H1 (cell line): ENCODE data around the gene GNAI2. TPM values are rescaled to one million over a fixed set of nuclear protein-coding genes. Genes with fewer than 3 reads are reported as not detected.
"Not testable (repeated sequence)": the region's sequence is repeated elsewhere in the genome, so short reads cannot be mapped to it uniquely, and the experiment has no call there.

Experiments
- CTCF ChIA-PET: fragments of 300-600 bp; sonication (Branson Sonifier 250); formaldehyde crosslinking; loops from one replicate; lab custom pipeline; 2021; ENCODE audit not compliant: partially characterized antibody; lab: Charles Lee
- POLR2A ChIA-PET: fragments of 300-600 bp; sonication (Branson Sonifier 250); formaldehyde crosslinking; loops from one replicate; lab custom pipeline; 2021; ENCODE audit warnings: inconsistent platforms; ENCODE audit not compliant: partially characterized antibody; lab: Charles Lee
- DNase-seq, 2 experiments: peaks; one replicate each; pipeline versions ENCODE4 v3.0.0 to v3.0.0-alpha.2; 2010 to 2022; ENCODE audit warnings: low spot score in 2 of 2, low read depth in 1 of 2, mixed read lengths in 1 of 2
- FAIRE-seq: peaks from 2 replicates; lab custom pipeline; 2011; peaks lifted over from hg19 to GRCh38; lab: Jason Lieb, UNC
- H2AFZ ChIP-seq: 2 replicates; pipeline ENCODE4 v1.8.1; 2012; ENCODE audit warnings: low read length, inconsistent platforms
- H2AK5ac ChIP-seq: 2 replicates; pipeline ENCODE4 v1.6.1; 2013; ENCODE audit warnings: low read depth, low read length
- H2BK120ac ChIP-seq: replicated peaks from 2 replicates; pipeline ENCODE3; 2013; ENCODE audit warnings: low read depth, low read length, inconsistent platforms
- H2BK12ac ChIP-seq: 2 replicates; pipeline ENCODE4 v1.6.1; 2013; ENCODE audit warnings: low read depth, low read length
- H2BK15ac ChIP-seq: 2 replicates; pipeline ENCODE4 v1.6.1; 2013; ENCODE audit warnings: low read length
- H2BK20ac ChIP-seq: 2 replicates; pipeline ENCODE4 v1.6.1; 2013; ENCODE audit warnings: low read length
- H2BK5ac ChIP-seq: 2 replicates; pipeline ENCODE4 v1.6.1; 2013; ENCODE audit warnings: low read depth, low read length
- H3K14ac ChIP-seq: 2 replicates; pipeline ENCODE4 v1.6.1; 2013; ENCODE audit warnings: inconsistent platforms; ENCODE audit not compliant: insufficient read length
- H3K18ac ChIP-seq: 2 replicates; pipeline ENCODE4 v1.6.1; 2013; ENCODE audit warnings: low read length; ENCODE audit errors: extremely low read depth
- H3K23ac ChIP-seq: 2 replicates; pipeline ENCODE4 v1.6.1; 2013; ENCODE audit warnings: inconsistent platforms; ENCODE audit not compliant: insufficient read length
- H3K23me2 ChIP-seq: 2 replicates; pipeline ENCODE4 v1.6.1; 2013; ENCODE audit warnings: low read depth, low read length
- H3K27ac ChIP-seq: 2 replicates; pipeline ENCODE4 v1.6.1; 2011; ENCODE audit warnings: low read depth, low read length, inconsistent platforms
- H3K27me3 ChIP-seq, 4 experiments: replicated peaks in 1 of 4; 1 replicate in 1 of 4; 2 replicates in 3 of 4; pipeline versions ENCODE4 v1.6.1 to v1.8.1; 2011 to 2013; ENCODE audit warnings: low read length in 3 of 4, mild to moderate bottlenecking in 3 of 4, inconsistent platforms in 2 of 4, mixed read lengths in 2 of 4, moderate library complexity in 1 of 4; ENCODE audit not compliant: control insufficient read depth in 3 of 4, insufficient read depth in 3 of 4; ENCODE audit errors: extremely low read depth in 1 of 4
- H3K36me3 ChIP-seq, 4 experiments: 2 replicates each; pipeline versions ENCODE4 v1.6.1 to v1.8.1; 2011 to 2013; ENCODE audit warnings: mild to moderate bottlenecking in 4 of 4, low read length in 3 of 4, moderate library complexity in 2 of 4, control low read depth in 1 of 4, inconsistent platforms in 1 of 4; ENCODE audit not compliant: insufficient read depth in 4 of 4, control insufficient read depth in 2 of 4
- H3K4ac ChIP-seq: replicated peaks from 2 replicates; pipeline ENCODE3; 2013; ENCODE audit warnings: low read length, low read depth, mixed read lengths, inconsistent platforms; ENCODE audit not compliant: insufficient read length
- H3K4me1 ChIP-seq, 4 experiments: replicated peaks in 1 of 4; 1 replicate in 1 of 4; 2 replicates in 3 of 4; pipeline versions ENCODE4 v1.6.1 to v1.8.1; 2011 to 2013; ENCODE audit warnings: low read length in 3 of 4, inconsistent platforms in 2 of 4, mixed read lengths in 1 of 4; ENCODE audit not compliant: insufficient read depth in 4 of 4, control insufficient read depth in 3 of 4
- H3K4me2 ChIP-seq, 2 experiments: 2 replicates each; pipeline versions ENCODE4 v1.6.1 to v1.8.1; 2011 to 2013; ENCODE audit warnings: low read depth in 2 of 2, low read length in 2 of 2, control low read depth in 1 of 2, inconsistent platforms in 1 of 2, mild to moderate bottlenecking in 1 of 2; ENCODE audit not compliant: insufficient read depth in 1 of 2
- H3K4me3 ChIP-seq, 4 experiments: fragments of 200-600, 300-600 bp in 1 of 4; sonication (generic), shearing (Covaris generic), sonication (Bioruptor Twin) in 1 of 4; 2 replicates each; pipeline versions ENCODE4 v1.5.1 to v1.8.1; 2011 to 2016; ENCODE audit warnings: low read length in 4 of 4, low read depth in 3 of 4, control low read depth in 2 of 4, inconsistent platforms in 2 of 4, mild to moderate bottlenecking in 2 of 4, mixed read lengths in 1 of 4, moderate library complexity in 1 of 4; ENCODE audit not compliant: insufficient read depth in 2 of 4; ENCODE audit errors: extremely low read depth in 1 of 4
- H3K56ac ChIP-seq: replicated peaks from 2 replicates; pipeline ENCODE3; 2013; ENCODE audit warnings: low read depth, mild to moderate bottlenecking, mixed read lengths, low read length, inconsistent platforms; ENCODE audit not compliant: insufficient read length
- H3K79me1 ChIP-seq: 2 replicates; pipeline ENCODE4 v1.6.1; 2013; ENCODE audit warnings: low read depth, low read length, control low read depth
- H3K79me2 ChIP-seq, 2 experiments: 2 replicates each; pipeline versions ENCODE4 v1.6.1 to v1.8.1; 2012 to 2013; ENCODE audit warnings: low read length in 2 of 2, mild to moderate bottlenecking in 2 of 2, inconsistent platforms in 1 of 2; ENCODE audit not compliant: insufficient read depth in 2 of 2, control insufficient read depth in 1 of 2
- H3K9ac ChIP-seq, 4 experiments: replicated peaks in 1 of 4; 1 replicate in 1 of 4; 2 replicates in 3 of 4; pipeline versions ENCODE4 v1.6.1 to v1.8.1; 2011 to 2013; ENCODE audit warnings: low read depth in 3 of 4, low read length in 3 of 4, control low read depth in 2 of 4, mild to moderate bottlenecking in 2 of 4, moderate library complexity in 2 of 4, inconsistent platforms in 1 of 4; ENCODE audit errors: extremely low read depth in 1 of 4
- H3K9me3 ChIP-seq, 2 experiments: 2 replicates each; pipeline versions ENCODE4 v1.6.1 to v1.8.1; 2012 to 2013; ENCODE audit warnings: mild to moderate bottlenecking in 2 of 2, moderate library complexity in 2 of 2, control low read depth in 1 of 2, inconsistent platforms in 1 of 2, low read depth in 1 of 2, low read length in 1 of 2, mixed read lengths in 1 of 2; ENCODE audit not compliant: insufficient read depth in 2 of 2
- H4K20me1 ChIP-seq, 2 experiments: replicated peaks in 1 of 2; 2 replicates each; pipeline versions ENCODE3 to v1.8.1; 2011 to 2013; ENCODE audit warnings: inconsistent platforms in 2 of 2, low read length in 2 of 2, mild to moderate bottlenecking in 1 of 2; ENCODE audit not compliant: insufficient read depth in 2 of 2, control insufficient read depth in 1 of 2
- H4K5ac ChIP-seq: 2 replicates; pipeline ENCODE4 v1.6.1; 2013; ENCODE audit warnings: low read length, low read depth, mixed read lengths, inconsistent platforms; ENCODE audit not compliant: insufficient read length
- H4K8ac ChIP-seq: 2 replicates; pipeline ENCODE4 v1.8.0; 2013; ENCODE audit warnings: mild to moderate bottlenecking, moderate library complexity, low read length, inconsistent platforms; ENCODE audit not compliant: insufficient read depth; ENCODE audit errors: extremely low read depth
- H4K91ac ChIP-seq: replicated peaks from 2 replicates; pipeline ENCODE3; 2013; ENCODE audit warnings: low read length, mixed read lengths, inconsistent platforms; ENCODE audit not compliant: insufficient read length
- WGBS, 2 experiments: shearing (Covaris generic) in 1 of 2; methylation state at CpG; one replicate each; pipeline versions ENCODE4 v1.1.6 to v1.1.7; 2013 to 2015; ENCODE audit warnings: low lambda C conversion rate in 2 of 2, mixed read lengths in 2 of 2, inconsistent platforms in 1 of 2, low coverage in 1 of 2, missing lambda C conversion rate in 1 of 2; ENCODE audit not compliant: insufficient replicate concordance in 2 of 2, insufficient coverage in 1 of 2, insufficient read length in 1 of 2; ENCODE audit errors: extremely low coverage in 1 of 2, missing lambda C conversion rate in 1 of 2; 5-methylcytosine and 5-hydroxymethylcytosine counted together
- polyA plus RNA-seq, 7 experiments: library from polyadenylated mRNA; depleted of rRNA in 3 of 7; stranded (reverse) in 5 of 7; unstranded in 2 of 7; fragments of >200 nt in 5 of 7; fragments of 200-250 nt in 2 of 7; gene quantifications; 1 replicate in 5 of 7; 2 replicates in 1 of 7; 4 replicates in 1 of 7; pipeline versions ENCODE4 v1.2.1 to v1.2.3, GENCODE V29; 2011 to 2013; ENCODE audit warnings: missing spikeins in 2 of 7, mixed read lengths in 2 of 7
- total RNA-seq: library from RNA; stranded (reverse); fragmentation: NEBNext Ultra II Directional; extraction: Animal tissue kit (Norgen Biotek cat#: 25700); gene quantifications from 2 replicates; pipeline ENCODE4 v1.2.1, GENCODE V29; 2021

The GNAI2 gene
- total and polyA plus RNA-seq, 2 of the 8 experiments (the other 6 are each of a cell fraction or from before 2014, with no cell fraction given), result 168 to 539 TPM

GRCh38 chr3:50244813-50245212, 8.8 kb downstream of the GNAI2 start:
- Histone ChIP-seq H3K27ac (0 out of 2 replicates have a peak overlapping the region, but pooled peaks have one; percentile 54), H3K79me1 (peaks cover 28% of the 10 kb centered on the region), H4K8ac (peak overlapping the region; percentile 45), H3K4ac (peak overlapping the region; percentile 70), H3K79me2 (peaks cover 26 to 91% of the 10 kb centered on the region in 2 experiments), H2BK15ac (peak overlapping the region; percentile 97; the same call in 1 of the 2 replicates), H3K18ac (peak overlapping the region; percentile 9; the same call in 1 of the 2 replicates), H2BK20ac (0 out of 2 replicates have a peak overlapping the region, but pooled peaks have one; percentile 18), H4K20me1 (peaks cover 15 to 36% of the 10 kb centered on the region in 2 experiments), H2AK5ac (0 out of 2 replicates have a peak overlapping the region, but pooled peaks have one; percentile 85), H2BK12ac (peak overlapping the region; percentile 90; the same call in 1 of the 2 replicates), H3K4me1 (peaks cover 5 to 57% (median 49%) of the 10 kb centered on the region in 4 experiments), H2BK5ac (peak overlapping the region; percentile 88)
- H4K91ac ChIP-seq, H3K9me3 ChIP-seq, H3K9ac ChIP-seq, H3K23me2 ChIP-seq, H3K36me3 ChIP-seq, H4K5ac ChIP-seq, H3K23ac ChIP-seq, H3K14ac ChIP-seq, FAIRE-seq, H3K4me2 ChIP-seq, H2BK120ac ChIP-seq, H2AFZ ChIP-seq, H3K4me3 ChIP-seq, H3K56ac ChIP-seq, DNase-seq, H3K27me3 ChIP-seq: not testable (repeated sequence)
- ChIA-PET POLR2A (interaction anchor here (0.7 to 3.4 kb wide), 4 partner anchors 15 to 1926 kb away, joined by 3 to 14 read pairs (median 4); no protein-coding TSS in a partner anchor), CTCF (interaction anchor here (0.9 to 53.5 kb wide), 5 partner anchors 14 to 124 kb away, joined by 3 to 2149 read pairs (median 121); partner anchors contain the start of genes GNAI2, GNAT1, LSMEM2 and SEMA3B)
- 86% methylated on average over 3 of the region's 6 CpGs; no CpG with 5 or more reads in 1 of the 2 experiments for WGBS, 2 experiments
